GM12878 (cell line): Measurements from ENCODE around the gene HJURP.

Experiments
- CUX1 ChIP-seq: IDR thresholded peaks from 2 replicates; pipeline ENCODE4 v1.6.1; 2012; ENCODE audit warnings: improper control_type of control experiment, low read depth, low read length; ENCODE audit not compliant: insufficient replicate concordance
- NBN ChIP-seq: fragments of 450-650 bp; IDR thresholded peaks from 2 replicates; pipeline ENCODE4 v1.6.1; 2016
- POLR2A ChIP-seq: IDR thresholded peaks from 2 replicates; pipeline ENCODE4 v1.6.1; 2011; ENCODE audit warnings: low read depth, mild to moderate bottlenecking, low read length

GRCh38 chr2:233858331-233858730 is 4.0 kb upstream of the HJURP start:
- TF ChIP-seq POLR2A (no peak), NBN (no peak), CUX1 (no peak)
